K562 (cell line): Measurements from ENCODE around the gene TMEM121.

ENCODE experiments used
- HMG20B ChIP-seq: fragments of 250-450 bp; sonication (Bioruptor Pico); IDR thresholded peaks from 2 replicates; pipeline ENCODE4 v1.5.0; 2021; ENCODE audit warnings: mild to moderate bottlenecking
- KDM1A ChIP-seq, 2 experiments: fragments of 450-650 bp; IDR thresholded peaks; 2 replicates each; pipeline ENCODE4 v1.6.1; 2016; ENCODE audit warnings: mild to moderate bottlenecking in 2 of 2
- NCOR1 ChIP-seq: fragments of 450-650 bp; IDR thresholded peaks from 2 replicates; pipeline ENCODE4 v1.6.1; 2016; ENCODE audit warnings: mild to moderate bottlenecking, moderate library complexity
- POLR2AphosphoS5 ChIP-seq: IDR thresholded peaks from 2 replicates; pipeline ENCODE4 v1.6.1; 2011; ENCODE audit warnings: mild to moderate bottlenecking, low read depth, low read length, moderate library complexity; ENCODE audit not compliant: control insufficient read depth, insufficient read depth
- RAD21 ChIP-seq, 2 experiments: fragments of 250-450 bp in 1 of 2; fragments of 450-650 bp in 1 of 2; sonication (Bioruptor Pico) in 1 of 2; formaldehyde crosslinking in 1 of 2; IDR thresholded peaks in 1 of 2; conservative IDR thresholded peaks in 1 of 2; 2 replicates each; pipeline versions ENCODE4 v1.4.0 to v1.8.0; 2020 to 2022; ENCODE audit warnings: mild to moderate bottlenecking in 2 of 2, moderate library complexity in 1 of 2
- TGIF2 ChIP-seq: sonication (generic); formaldehyde crosslinking; IDR thresholded peaks from 2 replicates; pipeline ENCODE4 v1.8.1; 2022; ENCODE audit warnings: mild to moderate bottlenecking, missing genetic modification reagents, moderate library complexity
- YY1 ChIP-seq, 3 experiments: IDR thresholded peaks; 2 replicates each; pipeline ENCODE4 v1.6.1; 2011; ENCODE audit warnings: low read length in 2 of 3, mild to moderate bottlenecking in 2 of 3, moderate library complexity in 2 of 3, borderline replicate concordance in 1 of 3, control low read depth in 1 of 3, low read depth in 1 of 3; ENCODE audit not compliant: insufficient read depth in 3 of 3, insufficient replicate concordance in 2 of 3, control insufficient read depth in 1 of 3, insufficient read length in 1 of 3; ENCODE audit errors: extremely low read depth in 1 of 3
- ZNF282 ChIP-seq: sonication (generic); formaldehyde crosslinking; IDR thresholded peaks from 2 replicates; pipeline ENCODE4 v1.8.1; 2023; ENCODE audit warnings: missing genetic modification reagents
- TF ChIP-seq, protein P1 (sequence below), 3 experiments: IDR thresholded peaks in 2 of 3; conservative IDR thresholded peaks in 1 of 3; 2 replicates each; pipeline ENCODE4 v1.5.1; 2011 to 2012; ENCODE audit warnings: low read length in 3 of 3, mild to moderate bottlenecking in 3 of 3, control low read depth in 2 of 3, improper control_type of control experiment in 1 of 3, inconsistent platforms in 1 of 3, low read depth in 1 of 3, mixed read lengths in 1 of 3, moderate library complexity in 1 of 3; ENCODE audit not compliant: insufficient read depth in 2 of 3
- TF ChIP-seq, protein P2 (sequence below): fragments of 250-450 bp; sonication (Bioruptor Pico); IDR thresholded peaks from 2 replicates; pipeline ENCODE4 v1.5.0; 2021; ENCODE audit warnings: mild to moderate bottlenecking, borderline replicate concordance

DNA sequence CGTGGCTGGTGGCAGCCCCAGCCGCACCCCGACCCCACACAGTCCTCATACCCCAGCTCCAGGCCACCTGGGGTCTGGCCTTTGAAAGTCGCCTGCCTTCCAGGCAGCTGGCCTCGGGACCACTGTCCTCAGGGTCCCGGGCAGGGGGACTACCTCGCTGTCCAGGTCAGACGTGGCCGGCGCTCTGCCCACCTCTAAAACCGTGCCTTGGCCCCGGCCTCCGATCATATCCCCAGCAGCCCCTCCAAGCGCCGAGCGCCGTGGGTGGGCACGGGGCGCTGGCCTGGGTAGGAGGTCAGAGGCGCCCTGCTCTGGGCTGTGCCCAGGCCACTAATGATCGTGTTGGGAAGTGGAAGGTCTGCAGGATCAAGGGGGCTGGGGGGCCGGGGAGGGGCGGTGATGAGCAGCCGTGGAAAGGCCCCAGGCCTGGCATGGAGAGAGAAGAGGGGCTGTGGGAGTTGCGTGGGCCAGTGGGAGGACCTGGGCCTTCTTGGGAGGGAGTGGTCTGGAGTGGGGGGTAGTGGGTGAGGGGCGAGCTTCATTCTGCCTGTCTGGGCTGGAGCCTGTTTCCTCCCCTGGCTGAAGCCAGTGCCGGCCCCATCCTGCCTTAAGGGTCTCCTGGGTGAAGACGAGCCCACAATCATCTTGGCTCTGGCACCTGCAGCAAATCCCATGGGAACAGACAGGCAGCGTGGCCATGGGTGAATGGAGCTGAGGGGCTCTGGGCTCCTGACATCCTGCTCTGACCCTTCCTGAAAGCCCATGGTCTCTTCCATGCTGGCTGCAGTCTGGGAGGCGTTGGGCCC, 4.9 kb downstream of the TMEM121 start:
- TF ChIP-seq YY1 (IDR thresholded peaks at IDR 0.05; ENCODE audit: borderline replicate concordance in 1 of 3, control insufficient read depth in 1 of 3, extremely low read depth in 1 of 3, insufficient read depth in 3 of 3, insufficient read length in 1 of 3, insufficient replicate concordance in 2 of 3, low read depth in 1 of 3, low read length in 2 of 3) (no peak), RAD21 (CRISPR knock-in tag; conservative IDR thresholded peaks at IDR 0.05 in 1 of 2, IDR thresholded peaks at IDR 0.05 in 1 of 2) (no peak), POLR2AphosphoS5 (no peak), HMG20B (CRISPR knock-in tag) (no peak), TGIF2 (no peak), NCOR1 (no peak), KDM1A (IDR thresholded peaks at IDR 0.05) (no peak), ZNF282 (CRISPR knock-in tag) (no peak)
- TF ChIP-seq, protein P1, sequence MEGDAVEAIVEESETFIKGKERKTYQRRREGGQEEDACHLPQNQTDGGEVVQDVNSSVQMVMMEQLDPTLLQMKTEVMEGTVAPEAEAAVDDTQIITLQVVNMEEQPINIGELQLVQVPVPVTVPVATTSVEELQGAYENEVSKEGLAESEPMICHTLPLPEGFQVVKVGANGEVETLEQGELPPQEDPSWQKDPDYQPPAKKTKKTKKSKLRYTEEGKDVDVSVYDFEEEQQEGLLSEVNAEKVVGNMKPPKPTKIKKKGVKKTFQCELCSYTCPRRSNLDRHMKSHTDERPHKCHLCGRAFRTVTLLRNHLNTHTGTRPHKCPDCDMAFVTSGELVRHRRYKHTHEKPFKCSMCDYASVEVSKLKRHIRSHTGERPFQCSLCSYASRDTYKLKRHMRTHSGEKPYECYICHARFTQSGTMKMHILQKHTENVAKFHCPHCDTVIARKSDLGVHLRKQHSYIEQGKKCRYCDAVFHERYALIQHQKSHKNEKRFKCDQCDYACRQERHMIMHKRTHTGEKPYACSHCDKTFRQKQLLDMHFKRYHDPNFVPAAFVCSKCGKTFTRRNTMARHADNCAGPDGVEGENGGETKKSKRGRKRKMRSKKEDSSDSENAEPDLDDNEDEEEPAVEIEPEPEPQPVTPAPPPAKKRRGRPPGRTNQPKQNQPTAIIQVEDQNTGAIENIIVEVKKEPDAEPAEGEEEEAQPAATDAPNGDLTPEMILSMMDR (IDR thresholded peaks at IDR 0.05 in 2 of 3, conservative IDR thresholded peaks at IDR 0.05 in 1 of 3; ENCODE audit: insufficient read depth in 2 of 3, low read depth in 1 of 3, low read length in 3 of 3), result no peak
- TF ChIP-seq, protein P2, sequence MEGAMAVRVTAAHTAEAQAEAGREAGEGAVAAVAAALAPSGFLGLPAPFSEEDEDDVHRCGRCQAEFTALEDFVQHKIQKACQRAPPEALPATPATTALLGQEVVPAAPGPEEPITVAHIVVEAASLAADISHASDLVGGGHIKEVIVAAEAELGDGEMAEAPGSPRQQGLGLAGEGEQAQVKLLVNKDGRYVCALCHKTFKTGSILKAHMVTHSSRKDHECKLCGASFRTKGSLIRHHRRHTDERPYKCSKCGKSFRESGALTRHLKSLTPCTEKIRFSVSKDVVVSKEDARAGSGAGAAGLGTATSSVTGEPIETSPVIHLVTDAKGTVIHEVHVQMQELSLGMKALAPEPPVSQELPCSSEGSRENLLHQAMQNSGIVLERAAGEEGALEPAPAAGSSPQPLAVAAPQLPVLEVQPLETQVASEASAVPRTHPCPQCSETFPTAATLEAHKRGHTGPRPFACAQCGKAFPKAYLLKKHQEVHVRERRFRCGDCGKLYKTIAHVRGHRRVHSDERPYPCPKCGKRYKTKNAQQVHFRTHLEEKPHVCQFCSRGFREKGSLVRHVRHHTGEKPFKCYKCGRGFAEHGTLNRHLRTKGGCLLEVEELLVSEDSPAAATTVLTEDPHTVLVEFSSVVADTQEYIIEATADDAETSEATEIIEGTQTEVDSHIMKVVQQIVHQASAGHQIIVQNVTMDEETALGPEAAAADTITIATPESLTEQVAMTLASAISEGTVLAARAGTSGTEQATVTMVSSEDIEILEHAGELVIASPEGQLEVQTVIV (CRISPR knock-in tag), result no peak
